ENCODE measurements around the gene KCNS3. TPM values are rescaled to one million over a fixed set of nuclear protein-coding genes. Genes with fewer than 3 reads are reported as not detected.

KCNS3 gene
- total RNA-seq, 1 donor from 2014 or later, result 4.7 TPM

DNA sequence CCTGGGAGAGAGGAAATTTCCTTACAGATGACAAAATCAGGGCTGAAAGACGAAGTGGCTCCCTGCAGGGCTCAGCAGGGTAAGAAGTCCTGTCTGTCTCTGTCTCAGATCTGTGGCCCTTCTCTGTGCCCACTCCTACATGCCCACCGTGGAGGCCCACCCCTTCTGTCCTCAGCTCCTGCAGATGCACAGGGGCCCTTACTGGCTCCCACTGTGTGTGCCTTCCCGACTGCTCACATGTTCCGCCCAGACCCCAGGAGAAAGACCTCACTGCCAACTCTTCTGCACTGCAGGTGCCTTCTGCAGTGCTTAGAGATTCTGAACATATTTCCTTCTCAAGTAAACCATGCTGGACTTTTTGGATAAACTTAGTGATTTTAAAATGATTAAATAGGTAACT lies 1.9 kb upstream of the KCNS3 start:
- no peak for ATAC-seq
- DNase-seq (ENCODE audit: low spot score), result no peak

DNA sequence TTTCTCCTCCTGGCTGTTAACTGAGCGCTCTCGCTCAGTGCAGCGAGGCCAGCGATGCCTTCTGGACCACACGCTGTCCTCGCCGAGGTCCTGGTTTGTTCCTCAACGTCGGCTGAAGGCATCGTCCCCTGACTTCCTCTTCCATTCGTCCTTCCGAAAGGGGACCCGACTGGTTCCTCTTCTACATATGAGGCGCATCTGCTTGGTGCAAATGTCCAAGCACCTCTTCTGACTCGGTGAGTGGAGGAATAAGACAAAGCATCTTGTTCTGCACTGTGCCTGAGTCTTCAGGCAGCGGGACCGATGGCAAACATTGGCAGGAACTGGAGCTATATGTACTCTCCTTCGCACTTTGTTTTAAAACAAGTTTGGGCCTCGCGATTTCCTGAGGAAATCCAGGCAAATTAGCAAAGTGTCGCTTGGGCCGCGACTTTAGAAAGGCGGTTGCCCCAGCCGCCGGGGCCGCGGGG lies 621 bp upstream of the KCNS3 start:
- ATAC-seq, result no peak

GRCh38 chr2:17879137-17879912 lies 858 bp downstream of the KCNS3 start:
- DNase-seq (ENCODE audit: low spot score), result peak; percentile 71

More for the DNA sequence above, 621 bp upstream of the KCNS3 start:
- DNase-seq (ENCODE audit: low spot score), result no peak

GRCh38 chr2:17879913-17880274 lies 1.4 kb downstream of the KCNS3 start:
- DNase-seq (ENCODE audit: low spot score) (no peak), ATAC-seq (peak; percentile 36)

More at GRCh38 chr2:17879137-17879912, 858 bp downstream of the KCNS3 start:
- ATAC-seq, result peak; percentile 73

DNA sequence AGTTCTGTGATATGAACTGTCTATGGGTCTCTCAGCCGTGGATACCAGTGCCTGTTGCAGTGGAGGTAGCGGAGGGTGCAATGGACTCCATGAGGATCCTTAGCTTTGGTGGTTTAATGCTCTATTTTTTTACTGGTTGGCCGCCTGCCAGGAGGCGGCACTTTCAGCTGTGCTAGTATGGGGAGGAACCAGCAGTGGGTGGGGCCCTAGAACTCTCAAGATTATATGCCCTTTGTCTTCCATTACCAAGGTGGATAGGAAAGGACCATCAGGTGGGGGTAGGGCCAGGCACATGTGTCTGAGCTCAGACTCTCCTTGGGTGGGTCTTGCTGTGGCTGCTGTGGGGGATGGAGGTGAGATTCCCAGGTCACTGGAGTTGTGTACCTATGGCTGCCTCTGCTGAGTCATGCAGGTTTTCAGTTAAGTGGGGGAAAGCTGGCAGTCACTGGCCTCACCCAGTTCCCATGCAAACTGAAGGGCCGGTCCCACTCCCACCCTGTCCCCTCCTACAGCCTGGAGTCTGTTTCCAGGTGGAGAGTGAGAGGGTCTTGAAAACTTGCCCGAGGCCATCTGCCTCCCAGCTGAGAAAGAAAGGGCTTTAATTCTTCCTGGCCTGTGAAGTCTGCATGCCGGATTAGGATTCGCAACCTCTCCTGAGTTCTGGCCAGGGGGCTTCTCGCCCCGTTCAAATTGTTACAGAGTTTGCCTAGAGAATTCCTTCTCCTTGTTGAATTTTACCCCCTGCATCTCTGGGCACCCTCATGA lies 14.5 kb downstream of the KCNS3 start:
- DNase-seq (ENCODE audit: low spot score) (no peak), ATAC-seq (no peak)

DNA sequence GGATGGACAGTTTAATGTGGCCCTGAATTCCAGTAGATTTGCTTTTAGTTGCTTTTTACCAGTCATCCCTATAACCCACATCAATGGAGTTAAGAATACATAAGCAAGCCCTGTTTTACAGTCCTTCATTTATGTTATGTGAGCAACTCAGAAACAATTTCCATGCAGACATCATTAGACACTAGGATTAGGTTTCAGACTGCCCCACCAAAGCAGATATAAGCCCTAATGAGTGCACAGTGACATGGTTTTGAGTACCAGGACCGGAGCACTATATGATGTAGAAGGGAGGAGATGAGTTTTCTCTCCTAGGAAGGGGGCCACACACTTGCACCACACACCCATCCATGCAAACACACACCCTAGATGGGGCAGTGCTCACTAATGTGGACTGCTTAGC lies 15.5 kb downstream of the KCNS3 start:
- ATAC-seq (no peak), DNase-seq (ENCODE audit: low spot score) (no peak)

DNA sequence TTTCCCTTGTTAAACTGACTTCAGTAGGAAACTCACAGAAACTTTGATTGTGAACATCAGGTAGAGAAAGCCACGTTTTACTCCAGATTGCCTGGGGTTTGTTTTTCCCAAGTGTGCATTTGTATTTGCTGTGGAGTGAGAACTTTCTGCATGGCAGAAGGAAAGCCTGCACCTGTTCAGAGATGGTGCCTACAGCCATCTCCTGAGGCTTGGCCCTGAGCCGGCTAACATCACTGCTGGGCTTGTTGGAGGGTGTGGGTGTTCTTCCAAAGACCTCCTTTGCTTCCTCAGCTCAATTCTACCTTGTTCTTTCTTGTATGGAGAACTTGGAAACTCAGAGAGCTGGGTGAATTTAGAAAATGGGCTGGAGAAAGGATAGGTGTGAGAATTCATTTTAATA lies 16.1 kb downstream of the KCNS3 start:
- ATAC-seq (no peak), DNase-seq (ENCODE audit: low spot score) (no peak)

GRCh38 chr2:17899871-17900270 lies 21.4 kb downstream of the KCNS3 start:
- ATAC-seq, result no peak
- DNase-seq (ENCODE audit: low spot score), result no peak

GRCh38 chr2:17901246-17901645 lies 22.8 kb downstream of the KCNS3 start:
- DNase-seq (ENCODE audit: low spot score), result no peak

DNA sequence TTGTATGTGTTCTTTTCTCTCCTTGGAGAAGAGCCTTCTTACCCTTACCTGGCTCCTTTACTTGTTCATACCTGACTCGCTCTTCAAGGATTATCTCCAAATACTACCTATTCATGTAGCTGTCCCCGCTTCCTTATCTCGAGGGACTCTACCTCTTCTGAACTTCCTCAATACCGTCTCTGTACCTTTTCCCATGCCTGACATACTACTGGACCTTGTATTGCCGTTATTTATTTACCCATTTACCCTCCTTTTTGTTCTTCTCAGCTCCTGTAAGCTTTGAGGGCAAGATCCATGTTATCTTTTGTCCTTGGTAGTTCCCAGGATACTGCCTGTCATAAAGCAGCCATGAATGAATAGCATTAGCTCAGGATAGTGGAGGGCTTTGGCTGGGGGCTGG lies 32.5 kb downstream of the KCNS3 start:
- DNase-seq (ENCODE audit: low spot score), result no peak
- ATAC-seq, result no peak

More at GRCh38 chr2:17901246-17901645, 22.8 kb downstream of the KCNS3 start:
- ATAC-seq, result no peak

- DNase-seq (ENCODE audit: low spot score), result no peak
- ATAC-seq, result no peak
These were observed 33.2 kb downstream of the KCNS3 start for GRCh38 chr2:17911491-17912260.

DNA sequence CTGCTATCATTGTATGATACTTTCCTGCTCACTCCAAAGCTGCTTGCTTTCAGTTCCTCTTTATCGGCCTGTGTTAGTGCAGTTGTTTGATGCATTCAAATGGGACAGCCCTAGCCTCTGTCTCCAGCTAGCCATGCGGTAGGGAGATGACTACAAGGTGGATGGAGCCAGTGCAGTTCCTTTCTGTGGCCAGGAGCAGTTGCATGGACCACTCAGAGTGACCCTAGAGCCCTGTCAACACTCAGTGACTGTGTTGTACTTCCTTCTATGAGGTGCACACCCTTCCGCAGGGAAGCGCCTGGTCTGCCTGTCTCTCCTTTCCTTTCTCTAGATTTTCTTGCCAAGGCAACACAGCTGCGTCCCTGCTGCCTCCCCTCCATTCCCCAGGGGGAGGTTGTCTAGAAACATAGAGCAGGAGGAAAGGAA lies 33.8 kb downstream of the KCNS3 start:
- DNase-seq (ENCODE audit: low spot score) (no peak), ATAC-seq (no peak)

DNA sequence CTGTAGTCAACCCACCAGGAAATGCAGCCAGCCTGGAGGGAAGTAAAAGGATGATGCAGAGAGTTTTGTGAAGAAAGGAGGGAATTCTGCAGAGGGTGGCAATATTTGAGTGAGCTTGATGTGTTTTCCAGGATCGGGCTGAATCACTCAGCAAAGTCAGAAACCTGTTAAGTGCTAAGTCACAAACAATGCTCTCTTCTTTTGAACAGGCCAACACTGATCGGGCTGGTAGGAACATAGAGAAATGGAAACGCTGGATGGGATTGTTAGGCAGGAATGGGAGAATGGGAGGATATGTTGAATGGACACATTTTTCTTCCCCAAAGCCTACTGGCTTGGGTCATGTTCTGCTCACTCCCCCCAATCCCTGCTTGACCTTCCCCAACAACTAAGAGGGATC lies 36.6 kb downstream of the KCNS3 start:
- DNase-seq (ENCODE audit: low spot score) (no peak), ATAC-seq (no peak)

- ATAC-seq (peak; percentile 94), DNase-seq (ENCODE audit: low spot score) (no peak)
These were observed 37.5 kb downstream of the KCNS3 start for GRCh38 chr2:17915811-17916518.

- ATAC-seq, result peak; percentile 58
- DNase-seq (ENCODE audit: low spot score), result no peak
These were observed 38.1 kb downstream of the KCNS3 start for GRCh38 chr2:17916584-17916983.

- DNase-seq (ENCODE audit: low spot score), result no peak
- peak; percentile 35 for ATAC-seq
These were observed 40.3 kb downstream of the KCNS3 start for GRCh38 chr2:17918789-17919188.

GRCh38 chr2:17930773-17931172 lies 52.3 kb downstream of the KCNS3 start:
- no peak for ATAC-seq
- no peak for DNase-seq (ENCODE audit: low spot score)

GRCh38 chr2:17933256-17933655 lies 54.8 kb downstream of the KCNS3 start:
- DNase-seq (ENCODE audit: low spot score), result no peak
- ATAC-seq, result no peak

DNA sequence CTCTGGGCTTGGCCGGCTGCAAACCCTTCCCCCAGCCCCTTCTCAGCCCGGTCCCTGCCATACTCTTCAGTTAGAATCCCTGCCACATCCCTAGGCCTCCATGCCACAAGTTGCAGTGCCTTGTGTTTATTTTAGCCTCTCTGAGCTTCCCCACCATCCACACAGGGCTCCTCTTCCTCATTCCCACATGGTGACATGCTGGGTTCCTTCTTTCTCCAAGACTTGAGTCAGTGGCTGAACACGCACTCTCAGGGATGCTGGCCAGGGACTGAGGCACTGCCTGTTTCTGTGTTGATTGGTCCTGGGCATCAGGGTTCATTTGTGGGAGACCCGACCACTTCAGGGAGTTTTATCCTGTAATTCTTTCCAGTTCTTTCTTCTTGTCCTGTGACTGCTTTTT lies 56.3 kb downstream of the KCNS3 start:
- no peak for DNase-seq (ENCODE audit: low spot score)
- ATAC-seq, result no peak

DNA sequence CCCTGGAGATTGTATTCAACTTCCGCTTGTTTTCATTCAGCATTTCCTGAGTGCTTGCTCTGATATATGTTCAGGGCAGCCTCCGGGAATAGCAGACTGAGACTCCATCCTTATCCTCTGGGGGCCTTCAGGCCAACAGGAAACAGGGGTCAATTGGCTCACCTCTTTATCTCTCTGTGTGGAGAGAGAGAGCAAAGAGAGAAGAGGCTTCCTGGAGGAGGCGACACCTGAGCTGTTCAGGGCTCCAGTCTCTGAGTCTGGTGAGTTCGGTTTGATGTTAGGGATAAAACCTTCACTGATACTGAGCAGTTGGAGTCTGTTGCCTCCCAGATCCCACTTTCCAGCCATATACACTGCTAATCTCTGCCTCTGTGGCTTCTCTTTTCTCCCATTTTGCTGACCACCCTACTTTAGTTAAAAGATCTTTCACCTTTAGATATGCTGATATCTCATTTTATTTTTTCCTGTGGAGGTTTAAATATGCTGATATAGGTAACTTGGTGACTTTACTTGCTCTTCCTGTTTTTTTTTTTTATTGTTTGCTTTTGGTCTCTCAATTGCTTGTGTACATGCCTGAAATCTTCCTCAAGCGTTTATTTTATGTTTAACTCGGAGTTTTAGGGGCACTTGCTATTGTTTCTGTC lies 56.9 kb downstream of the KCNS3 start:
- no peak for DNase-seq (ENCODE audit: low spot score)
- ATAC-seq, result no peak

All from left lobe of liver (tissue), 2 donors.